Loucy (cell line): Measurements from ENCODE around the gene WDR26.

Source experiments
- H2AFZ ChIP-seq: fragments of 200-600 bp; sonication (generic); 2 replicates; pipeline ENCODE4 v1.6.0; 2016; ENCODE audit warnings: antibody characterized with exemption, mild to moderate bottlenecking, low read length, moderate library complexity
- H3F3A ChIP-seq: fragments of 200-600 bp; 2 replicates; pipeline ENCODE4 v1.6.0; 2016; ENCODE audit warnings: antibody characterized with exemption, low read depth, mild to moderate bottlenecking
- H3K27me3 ChIP-seq: fragments of 200-600 bp; sonication (generic); 2 replicates; pipeline ENCODE4 v1.6.1; 2014; ENCODE audit warnings: low read length, mild to moderate bottlenecking; ENCODE audit not compliant: insufficient read depth, poor library complexity, severe bottlenecking
- H3K36me3 ChIP-seq: fragments of 200-600 bp; sonication (generic); 2 replicates; pipeline ENCODE4 v1.6.1; 2016; ENCODE audit warnings: low read length; ENCODE audit not compliant: insufficient read depth
- H3K4me1 ChIP-seq: fragments of 200-600 bp; sonication (generic); 2 replicates; pipeline ENCODE4 v1.5.1; 2014; ENCODE audit warnings: low read length, mild to moderate bottlenecking; ENCODE audit not compliant: insufficient read depth, poor library complexity, severe bottlenecking
- H3K4me2 ChIP-seq: fragments of 200-600 bp; sonication (generic); 2 replicates; pipeline ENCODE4 v1.6.0; 2014; ENCODE audit warnings: antibody characterized with exemption, low read length, low read depth, mild to moderate bottlenecking; ENCODE audit not compliant: poor library complexity, severe bottlenecking
- H3K4me3 ChIP-seq: fragments of 200-600 bp; sonication (generic); 2 replicates; pipeline ENCODE4 v1.5.1; 2014; ENCODE audit warnings: low read length, mild to moderate bottlenecking, mixed read lengths; ENCODE audit not compliant: poor library complexity, severe bottlenecking
- H3K79me2 ChIP-seq: fragments of 200-600 bp; sonication (generic); 2 replicates; pipeline ENCODE4 v1.6.1; 2014; ENCODE audit warnings: low read length; ENCODE audit not compliant: insufficient read depth
- H3K9ac ChIP-seq: fragments of 200-600 bp; sonication (generic); 2 replicates; pipeline ENCODE4 v1.6.0; 2014; ENCODE audit warnings: mild to moderate bottlenecking, low read depth, low read length, moderate library complexity; ENCODE audit not compliant: poor library complexity, severe bottlenecking
- H3K9me2 ChIP-seq: fragments of 200-600 bp; sonication (generic); replicated peaks from 2 replicates; pipeline ENCODE4 v1.6.1; 2016; ENCODE audit warnings: low read depth, low read length, mixed read lengths
- H3K9me3 ChIP-seq: fragments of 200-600 bp; sonication (generic); 2 replicates; pipeline ENCODE4 v1.6.1; 2014; ENCODE audit warnings: mild to moderate bottlenecking, antibody characterized with exemption, low read length, low read depth; ENCODE audit not compliant: insufficient read depth
- H4K20me1 ChIP-seq: fragments of 200-600 bp; sonication (generic); 2 replicates; pipeline ENCODE4 v1.6.0; 2014; ENCODE audit warnings: antibody characterized with exemption, low read length, mild to moderate bottlenecking; ENCODE audit not compliant: insufficient read depth, poor library complexity, severe bottlenecking
- CTCF ChIP-seq: fragments of 200-600 bp; sonication (generic); conservative IDR thresholded peaks from 2 replicates; pipeline ENCODE4 v1.5.1; 2014; ENCODE audit warnings: mild to moderate bottlenecking, antibody characterized with exemption, low read length
- EZH2phosphoT487 ChIP-seq: fragments of 200-600 bp; IDR thresholded peaks from 2 replicates; pipeline ENCODE4 v1.6.1; 2018; ENCODE audit warnings: antibody characterized with exemption, mild to moderate bottlenecking, moderate library complexity, borderline replicate concordance

WDR26 gene

DNA sequence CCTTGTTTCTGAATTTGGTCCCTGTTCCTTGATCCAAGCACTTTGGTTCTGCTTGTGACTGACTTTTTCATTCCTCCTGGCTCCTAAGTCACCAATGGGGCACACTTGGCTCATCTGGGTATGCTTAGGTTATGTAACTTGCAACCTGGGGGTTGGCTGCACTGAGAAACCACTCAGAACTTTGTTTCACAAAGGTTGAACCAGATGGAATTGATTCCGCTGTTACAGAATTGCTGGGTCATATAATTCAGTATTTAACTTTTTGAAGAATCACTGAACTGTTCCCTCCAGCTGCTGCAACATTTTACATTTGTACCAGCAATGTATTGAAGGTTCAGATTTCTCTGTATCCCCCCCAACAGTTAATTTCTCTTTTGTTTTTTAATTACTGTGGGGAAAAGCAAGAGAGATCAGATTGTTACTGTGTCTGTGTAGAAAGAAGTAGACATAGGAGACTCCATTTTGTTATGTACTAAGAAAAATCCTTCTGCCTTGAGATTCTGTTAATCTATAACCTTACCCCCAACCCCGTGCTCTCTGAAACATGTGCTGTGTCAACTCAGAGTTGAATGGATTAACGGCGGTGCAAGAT lies 95.1 kb downstream of the WDR26 start:
- H3K9ac ChIP-seq = no peak overlapping the region
- H3K9me3 ChIP-seq = peaks cover 9% of the 10 kb centered on the region; the same call in 1 of the 2 replicates
- H3K4me1 ChIP-seq = peaks cover under 1% of the 10 kb centered on the region
- H3K4me3 ChIP-seq = no peak overlapping the region
- TF ChIP-seq EZH2phosphoT487 = no peak
- TF ChIP-seq CTCF = no peak
- no peaks in the 10 kb centered on the region for H4K20me1 ChIP-seq
- no peaks in the 10 kb centered on the region for H3K9me2 ChIP-seq
- H3K79me2 ChIP-seq = no peaks in the 10 kb centered on the region
- H3K36me3 ChIP-seq = no peaks in the 10 kb centered on the region
- H3K4me2 ChIP-seq = no peak overlapping the region
- no peaks in the 10 kb centered on the region for H3K27me3 ChIP-seq
- H3F3A ChIP-seq = no peaks in the 10 kb centered on the region
- no peak overlapping the region for H2AFZ ChIP-seq

DNA sequence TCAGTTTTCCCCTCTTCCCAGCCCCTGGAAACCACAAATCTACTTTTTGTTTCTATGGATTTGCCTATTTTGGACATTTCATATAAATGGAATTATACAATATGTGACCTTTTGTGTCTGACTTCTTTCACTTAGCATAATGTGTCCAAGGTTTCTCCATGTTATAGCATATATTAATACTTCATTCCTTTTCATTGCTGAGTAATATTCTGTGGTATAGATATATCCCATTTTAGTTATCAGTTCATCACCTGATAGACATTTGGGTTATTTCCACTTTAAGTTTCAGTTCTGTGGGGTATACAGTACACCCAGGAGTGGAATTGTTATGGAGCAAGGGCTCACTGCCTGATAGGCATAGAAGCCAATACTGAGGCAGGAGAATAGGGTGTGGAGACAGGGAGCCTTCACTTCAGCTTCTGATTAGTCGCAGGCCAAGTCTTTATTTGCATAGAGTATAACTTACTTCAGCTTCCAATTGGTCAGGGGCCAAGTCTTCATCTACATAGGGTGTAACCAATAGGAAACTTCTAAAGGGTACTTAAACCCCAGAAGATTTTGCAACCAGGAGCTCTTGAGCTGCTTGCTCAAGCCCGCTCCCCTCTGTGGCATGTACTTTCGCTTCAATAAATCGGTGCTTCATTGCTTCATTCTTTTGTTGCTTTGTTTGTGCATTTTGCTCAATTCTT lies 96.3 kb downstream of the WDR26 start:
- Histone ChIP-seq H3K9me2 (no peaks in the 10 kb centered on the region), H3K9me3 (no peaks in the 10 kb centered on the region), H4K20me1 (no peaks in the 10 kb centered on the region), H3K79me2 (no peaks in the 10 kb centered on the region), H3K9ac (no peak overlapping the region), H3K4me2 (no peak overlapping the region), H2AFZ (no peak overlapping the region), H3F3A (no peaks in the 10 kb centered on the region), H3K36me3 (no peaks in the 10 kb centered on the region), H3K27me3 (no peaks in the 10 kb centered on the region), H3K4me3 (no peak overlapping the region), H3K4me1 (peaks cover 12% of the 10 kb centered on the region)
- TF ChIP-seq CTCF = no peak
- TF ChIP-seq EZH2phosphoT487 = no peak
